Stimulated activated CD4-positive, alpha-beta T cell treated with anti-CD3 and anti-CD28 coated beads, Interleukin-12 subunit alpha, Interleukin-12 subunit beta, amount 100 ng/mL, for 4 hours (primary cell): ENCODE results near the gene SHH.
"Not testable (repeated sequence)": the region's sequence is repeated elsewhere in the genome, so short reads cannot be mapped to it uniquely, and the experiment has no call there.

ENCODE experiments used
- DNase-seq: peaks from one replicate; pipeline ENCODE4 v3.0.0-alpha.2; 2020

SHH gene

DNA sequence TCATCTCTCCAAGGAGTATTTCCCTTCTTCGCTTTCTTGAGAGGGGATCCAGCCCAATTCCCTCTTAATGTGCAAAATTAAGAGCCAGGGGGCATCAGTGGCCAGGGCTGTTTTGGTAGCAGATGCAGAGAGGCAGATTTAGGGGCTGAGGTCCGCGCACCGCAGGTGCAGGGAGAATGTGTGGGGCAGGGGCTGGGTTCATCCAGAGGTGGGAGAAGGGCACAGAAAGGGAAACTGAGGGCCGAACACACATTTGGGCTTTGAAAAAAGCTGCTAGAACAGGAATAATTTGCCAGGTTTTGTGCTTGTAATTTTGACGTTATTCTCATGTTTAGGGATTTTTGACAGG lies 6.5 kb upstream of the SHH start:
- no peak for DNase-seq

DNA sequence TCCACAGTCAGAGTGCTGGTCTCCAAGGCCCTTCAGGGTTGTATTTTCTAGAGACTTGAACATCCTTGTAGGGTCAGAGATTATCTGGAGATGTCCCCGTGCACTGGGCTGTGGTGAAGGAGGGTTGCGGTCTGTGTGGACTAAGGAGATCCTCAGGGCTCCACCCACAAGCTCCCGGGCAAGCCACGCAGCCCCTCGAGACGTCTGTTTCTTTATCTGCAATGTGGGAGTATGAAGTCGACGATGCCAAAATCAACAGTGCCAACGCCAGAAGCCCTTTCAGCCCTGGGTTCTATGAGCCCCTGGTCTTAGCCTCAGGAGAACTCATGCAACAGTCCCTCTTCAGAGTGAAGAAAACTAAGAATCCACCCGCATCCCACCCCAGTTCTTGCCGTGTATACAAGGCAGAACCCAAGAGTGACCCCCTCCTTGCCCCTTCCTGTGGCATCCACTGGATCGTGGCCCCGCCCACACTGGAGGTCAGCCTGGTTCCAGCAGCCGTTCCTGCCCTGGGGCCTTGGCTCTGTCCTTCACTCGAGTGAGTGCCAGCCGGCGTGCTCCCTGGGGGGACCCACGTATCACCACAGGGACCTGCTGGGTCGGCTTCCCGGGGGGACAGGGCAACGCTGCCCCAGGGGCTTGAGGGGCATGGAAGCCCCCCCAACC lies 6.0 kb upstream of the SHH start:
- no peak for DNase-seq

DNA sequence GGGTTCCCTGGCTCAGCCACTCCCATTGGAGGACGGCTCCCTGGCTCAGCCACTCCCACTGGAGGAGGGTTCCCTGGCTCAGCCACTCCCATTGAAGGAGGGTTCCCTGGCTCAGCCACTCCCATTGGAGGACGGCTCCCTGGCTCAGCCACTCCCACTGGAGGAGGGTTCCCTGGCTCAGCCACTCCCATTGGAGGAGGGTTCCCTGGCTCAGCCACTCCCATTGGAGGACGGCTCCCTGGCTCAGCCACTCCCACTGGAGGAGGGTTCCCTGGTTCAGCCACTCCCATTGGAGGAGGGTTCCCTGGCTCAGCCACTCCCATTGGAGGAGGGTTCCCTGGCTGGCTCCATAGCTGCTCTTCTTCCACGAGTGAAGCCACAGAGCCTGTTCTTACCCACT lies 5.3 kb upstream of the SHH start:
- not testable (repeated sequence) for DNase-seq

DNA sequence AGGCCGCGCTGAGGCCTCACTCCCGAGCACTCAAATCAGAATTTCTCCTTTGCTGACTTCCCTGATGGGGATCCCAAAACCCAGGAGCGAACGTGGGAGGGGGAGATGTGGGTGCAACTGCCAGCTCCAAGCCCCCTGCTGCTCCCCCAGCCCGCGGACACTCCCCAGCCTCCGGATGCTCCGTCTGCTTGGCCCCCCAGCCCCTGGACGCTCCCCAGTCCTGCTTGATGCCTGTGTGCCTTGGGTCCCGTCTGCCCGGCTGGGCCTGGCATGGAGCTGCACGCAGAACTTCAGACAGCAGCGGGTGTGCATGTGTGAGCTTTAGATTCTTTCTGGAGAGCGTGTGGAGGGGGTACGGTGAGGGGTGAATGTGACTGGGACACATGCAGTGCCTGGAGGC lies 4.7 kb upstream of the SHH start:
- no peak for DNase-seq

DNA sequence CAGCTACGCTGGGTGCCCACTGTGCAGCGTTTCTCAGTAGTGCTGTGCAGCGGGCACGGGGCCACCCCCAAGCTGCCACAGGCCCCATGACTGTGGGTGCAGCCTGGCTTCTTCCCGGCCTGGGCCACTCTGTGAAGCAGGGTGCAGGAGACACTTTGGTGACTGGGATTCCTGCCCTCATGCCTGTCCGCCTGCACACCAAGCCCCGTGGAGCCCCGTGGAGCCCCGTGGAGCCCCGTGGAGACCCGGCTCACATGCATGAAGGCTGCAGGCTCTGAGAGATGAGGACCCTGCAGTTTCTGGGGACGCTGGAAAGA lies 3.9 kb upstream of the SHH start:
- no peak for DNase-seq

DNA sequence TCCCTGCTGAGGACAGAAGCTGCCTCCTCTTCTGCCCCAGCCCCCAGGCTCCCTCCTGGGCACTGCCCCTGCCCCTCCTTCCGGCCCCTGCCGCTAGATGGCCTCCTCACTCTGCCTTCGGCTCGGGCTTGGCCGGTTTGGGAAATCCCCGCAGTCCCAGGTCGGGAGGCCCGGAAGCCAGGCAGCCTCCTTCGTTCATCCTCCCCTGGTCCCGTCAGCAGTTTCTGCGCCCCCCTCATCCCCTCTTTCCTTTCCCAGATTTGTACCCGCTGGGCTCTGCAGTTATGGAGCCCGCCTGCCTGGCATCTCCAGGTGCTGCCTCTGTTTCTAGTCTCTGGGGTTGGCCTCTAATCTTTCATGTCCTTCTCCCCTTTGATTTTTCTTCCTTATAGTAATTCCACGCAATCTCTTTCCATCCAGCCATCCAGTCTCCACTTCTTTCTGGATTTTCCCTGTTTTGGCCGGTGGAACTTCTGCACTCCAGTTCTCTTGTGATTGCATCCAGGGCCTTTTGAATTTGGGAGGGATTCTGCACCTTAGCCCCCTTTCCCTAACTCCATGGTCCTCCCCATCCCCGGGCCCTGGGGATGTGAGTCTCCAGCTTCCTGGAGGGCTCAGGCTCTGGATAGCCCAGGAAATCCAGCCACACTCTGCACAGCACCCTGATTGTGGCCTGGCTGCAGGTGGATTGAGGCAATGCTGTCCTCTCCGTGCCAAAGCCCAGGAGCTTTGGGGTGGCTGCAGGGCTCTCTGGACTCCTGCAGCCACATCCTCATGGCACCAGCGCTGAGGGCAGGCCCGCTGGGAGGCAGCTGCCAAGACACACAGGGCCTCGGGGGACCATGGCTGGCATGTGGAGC lies 3.3 kb upstream of the SHH start:
- DNase-seq = peak; percentile 66

DNA sequence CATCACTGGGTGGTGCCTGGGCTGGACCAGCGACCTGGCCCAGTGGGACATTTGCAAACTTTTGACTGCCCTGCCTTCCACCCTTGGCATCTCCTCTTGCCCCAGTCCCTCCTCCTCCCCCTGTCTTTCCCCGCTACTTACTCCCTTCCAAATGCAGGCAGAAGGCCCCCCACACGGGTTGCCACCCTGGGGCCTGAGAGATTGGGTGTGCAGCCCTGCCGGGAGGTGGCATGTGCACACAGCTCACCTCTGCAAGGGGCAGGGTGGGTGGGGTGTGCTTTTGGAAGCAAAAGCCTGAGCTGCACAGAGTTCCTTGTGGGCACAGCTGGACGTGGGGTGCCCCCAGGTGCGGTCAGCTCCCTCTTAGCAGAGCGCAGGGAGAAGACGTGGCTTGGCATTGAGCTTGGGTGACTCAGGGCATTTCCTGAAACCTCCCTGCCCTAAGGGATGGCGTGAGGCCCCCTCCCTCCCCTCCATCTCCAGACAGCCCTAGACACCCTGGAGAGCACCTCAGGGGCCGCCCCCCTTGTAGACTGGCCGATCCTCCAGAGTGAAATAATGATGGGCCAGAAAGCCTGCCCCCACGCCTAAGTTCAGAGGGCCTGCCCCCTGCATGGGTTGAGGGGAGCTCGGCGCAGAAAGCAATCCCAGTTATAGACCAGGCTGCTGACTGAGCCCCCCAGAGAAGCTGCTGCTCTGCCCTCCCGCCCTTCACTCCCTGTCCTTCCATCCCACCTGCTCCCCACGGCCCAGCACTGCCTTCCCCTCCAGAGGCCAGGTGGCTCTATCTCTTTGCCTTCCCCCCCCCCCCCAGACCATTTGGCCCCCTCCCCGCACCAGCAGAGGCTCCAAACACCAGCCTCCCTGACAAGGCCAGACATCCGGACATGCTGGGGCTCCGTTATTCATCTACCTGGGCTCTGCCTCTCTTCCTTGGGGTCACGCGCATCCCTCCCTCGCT lies 2.3 kb upstream of the SHH start:
- DNase-seq = no peak

DNA sequence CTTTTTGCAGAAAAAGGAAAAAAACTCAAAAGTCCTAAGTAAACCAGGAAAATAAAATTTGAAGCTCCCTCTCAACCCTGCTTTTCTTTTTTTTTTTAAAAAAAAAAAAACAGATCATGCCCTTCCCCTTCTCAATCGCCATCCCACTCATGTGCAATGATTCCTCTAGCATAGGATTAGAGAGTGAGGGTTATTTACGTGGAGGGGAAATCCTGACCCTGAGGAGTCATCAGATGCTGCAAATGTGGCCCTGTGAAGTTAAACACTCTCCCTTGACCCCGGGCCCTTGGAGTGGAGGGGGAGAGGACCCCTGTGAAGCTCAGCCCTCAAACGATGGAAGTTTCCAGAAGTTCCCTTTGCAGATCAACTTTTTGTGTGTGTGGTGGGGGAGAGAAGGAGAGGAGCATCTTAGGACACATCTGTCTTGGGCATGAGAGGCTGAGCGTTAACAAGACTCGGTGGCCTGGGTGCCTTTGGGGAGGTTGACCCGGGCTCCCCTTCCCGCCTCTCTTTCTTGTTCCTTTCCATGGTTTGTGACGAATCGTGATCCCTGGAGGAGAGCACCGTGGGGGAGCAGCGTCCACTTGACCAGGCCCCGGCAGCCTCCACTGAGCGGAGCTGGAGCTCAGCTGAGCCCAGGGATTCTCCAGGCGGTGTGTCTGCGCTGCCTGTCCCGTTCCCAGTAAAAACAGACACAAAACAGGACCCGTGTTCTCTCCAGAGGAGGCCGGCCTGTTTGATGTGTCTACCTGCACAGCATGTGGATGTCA lies 1.5 kb upstream of the SHH start:
- no peak for DNase-seq

DNA sequence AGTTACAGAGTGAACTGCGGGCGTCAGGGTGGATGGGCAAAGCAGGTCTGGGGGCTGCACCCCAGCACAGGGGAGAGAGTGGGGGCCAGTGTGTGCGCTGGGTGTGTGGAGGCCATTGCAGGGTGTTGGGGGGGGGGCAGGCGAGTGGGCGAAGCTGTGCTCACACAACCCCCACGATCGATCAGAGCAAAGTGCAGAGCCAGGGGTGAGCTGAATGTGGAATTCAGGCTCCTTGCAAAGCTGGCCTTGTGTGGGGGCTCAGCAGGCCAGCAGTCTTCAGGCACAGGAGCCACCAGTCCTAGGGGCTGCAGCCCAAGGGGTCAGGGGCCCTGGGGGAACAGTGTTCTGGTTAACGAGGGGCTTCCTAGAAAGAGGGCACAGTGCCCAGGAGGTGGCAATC lies 862 bp upstream of the SHH start:
- no peak for DNase-seq

DNA sequence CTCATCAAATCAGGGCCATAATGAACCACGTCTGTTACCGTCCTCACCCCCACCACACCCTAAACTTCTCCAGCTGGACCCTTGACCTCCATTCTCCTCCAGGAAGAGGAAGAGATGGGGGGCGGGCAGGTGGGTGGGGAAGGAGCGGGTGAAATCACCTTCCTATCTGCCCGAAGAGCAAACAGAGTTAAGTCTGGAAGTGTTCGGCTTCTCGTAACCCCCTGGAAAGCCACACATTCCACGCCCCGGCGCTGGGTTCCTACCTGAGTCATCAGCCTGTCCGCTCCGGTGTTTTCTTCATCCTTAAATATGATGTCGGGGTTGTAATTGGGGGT lies 736 bp downstream of the SHH start:
- DNase-seq = no peak

DNA sequence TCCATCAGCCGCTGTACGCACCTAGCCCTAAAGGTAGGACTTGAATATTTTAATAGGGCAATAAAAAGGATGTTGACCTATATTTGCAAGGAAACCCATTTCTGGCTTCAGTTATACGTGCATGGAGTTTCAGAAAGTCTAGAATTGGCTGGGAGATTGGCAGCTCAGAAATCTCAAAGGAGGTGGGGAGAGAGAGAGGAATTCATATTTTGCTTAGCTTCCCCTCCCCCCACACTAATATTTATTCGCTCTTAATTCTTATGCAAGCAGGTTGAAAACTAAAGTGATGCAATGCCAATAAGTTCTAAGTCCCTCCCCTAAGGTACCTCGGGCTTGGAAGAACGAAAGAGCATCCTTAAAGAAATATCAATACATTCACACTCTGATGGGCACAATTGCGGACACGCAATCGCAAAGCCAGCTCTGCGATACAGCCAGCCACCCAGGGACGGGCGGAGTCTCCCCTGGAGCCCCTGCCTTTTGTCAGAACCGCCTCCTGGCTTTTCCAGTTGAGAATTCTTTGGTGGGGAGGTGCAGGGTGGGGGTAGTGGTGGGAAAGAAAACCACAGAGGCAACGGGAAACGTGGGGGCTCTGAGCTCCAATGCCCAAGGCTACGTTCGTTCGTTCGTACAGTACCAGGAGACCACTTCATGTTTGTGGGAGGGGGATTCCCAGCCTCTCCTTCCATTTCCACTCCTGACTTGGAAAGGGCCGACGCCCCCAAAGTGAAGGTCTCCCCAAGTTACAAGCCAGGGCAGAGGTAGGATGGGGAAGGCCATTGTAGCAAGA lies 1.3 kb downstream of the SHH start:
- no peak for DNase-seq

DNA sequence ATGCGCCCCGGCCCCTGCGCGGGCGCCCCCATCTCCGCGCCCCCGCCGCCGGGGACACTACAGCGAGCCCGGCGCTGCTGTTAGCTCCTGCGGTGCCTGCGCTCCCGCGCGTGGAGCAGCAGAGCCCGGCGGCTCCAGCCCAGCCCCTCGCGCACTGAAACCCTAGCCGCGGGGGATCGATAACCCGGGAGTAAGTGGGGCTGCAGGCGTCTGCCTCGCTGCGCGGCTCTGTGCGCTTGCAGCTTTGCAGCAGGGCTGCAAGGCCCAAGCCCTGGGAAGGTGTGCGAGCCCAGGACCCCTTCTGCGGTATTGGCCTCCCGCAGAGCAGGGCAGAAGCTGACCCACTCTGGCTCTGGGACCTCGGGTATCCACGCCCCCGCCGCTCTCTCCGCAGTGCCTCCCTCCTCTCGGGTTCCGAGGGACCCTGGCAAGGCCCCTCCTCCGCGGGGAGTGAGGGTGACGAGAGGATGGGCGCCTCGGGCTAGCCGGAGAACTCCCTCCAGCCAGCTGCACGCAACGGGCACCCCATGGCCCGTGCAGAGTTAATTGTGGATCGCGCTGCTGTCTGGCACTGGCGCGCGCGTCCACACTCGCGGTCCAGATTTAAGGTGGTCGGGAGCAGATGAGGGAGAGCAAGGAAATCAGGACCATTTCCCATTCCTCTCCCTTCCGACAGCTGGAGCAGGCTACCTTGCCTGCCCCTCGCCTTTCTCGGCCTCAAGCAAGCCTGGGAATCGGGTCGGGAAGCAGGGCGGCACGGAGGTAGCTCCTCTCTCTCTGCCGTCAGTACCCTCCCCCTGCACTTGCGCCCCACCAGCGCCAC lies 2.1 kb downstream of the SHH start:
- DNase-seq = no peak

DNA sequence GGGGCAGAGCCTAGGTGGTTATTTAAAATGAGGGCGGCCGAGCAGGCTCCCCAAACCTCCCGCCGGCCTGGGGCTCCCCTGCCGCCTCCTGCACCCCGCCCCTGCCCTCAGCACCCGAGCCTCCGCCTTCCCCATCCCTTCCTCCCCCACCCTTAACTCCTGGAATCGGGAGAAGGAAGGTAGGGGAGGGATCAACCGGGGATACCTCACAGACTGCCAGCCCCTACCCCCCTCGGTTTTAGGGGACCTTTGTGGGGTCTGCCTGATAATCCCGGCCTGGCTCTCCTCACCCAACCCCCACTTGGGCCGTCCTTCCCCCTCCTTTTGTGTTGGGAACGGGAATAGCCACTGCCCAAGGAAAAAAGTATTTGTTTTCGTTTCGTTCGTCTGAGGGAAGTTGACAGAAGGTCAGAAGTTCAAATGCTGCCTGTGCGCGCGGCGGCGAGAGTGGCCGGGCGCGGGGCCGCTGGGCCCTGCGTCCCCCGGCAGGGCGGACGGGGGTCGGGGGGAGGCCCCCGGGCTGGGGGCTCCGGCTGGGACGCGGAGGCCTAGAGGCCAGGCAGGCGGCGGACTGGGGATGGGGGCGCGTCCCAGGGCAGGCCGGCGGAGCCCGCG lies 2.8 kb downstream of the SHH start:
- no peak for DNase-seq

DNA sequence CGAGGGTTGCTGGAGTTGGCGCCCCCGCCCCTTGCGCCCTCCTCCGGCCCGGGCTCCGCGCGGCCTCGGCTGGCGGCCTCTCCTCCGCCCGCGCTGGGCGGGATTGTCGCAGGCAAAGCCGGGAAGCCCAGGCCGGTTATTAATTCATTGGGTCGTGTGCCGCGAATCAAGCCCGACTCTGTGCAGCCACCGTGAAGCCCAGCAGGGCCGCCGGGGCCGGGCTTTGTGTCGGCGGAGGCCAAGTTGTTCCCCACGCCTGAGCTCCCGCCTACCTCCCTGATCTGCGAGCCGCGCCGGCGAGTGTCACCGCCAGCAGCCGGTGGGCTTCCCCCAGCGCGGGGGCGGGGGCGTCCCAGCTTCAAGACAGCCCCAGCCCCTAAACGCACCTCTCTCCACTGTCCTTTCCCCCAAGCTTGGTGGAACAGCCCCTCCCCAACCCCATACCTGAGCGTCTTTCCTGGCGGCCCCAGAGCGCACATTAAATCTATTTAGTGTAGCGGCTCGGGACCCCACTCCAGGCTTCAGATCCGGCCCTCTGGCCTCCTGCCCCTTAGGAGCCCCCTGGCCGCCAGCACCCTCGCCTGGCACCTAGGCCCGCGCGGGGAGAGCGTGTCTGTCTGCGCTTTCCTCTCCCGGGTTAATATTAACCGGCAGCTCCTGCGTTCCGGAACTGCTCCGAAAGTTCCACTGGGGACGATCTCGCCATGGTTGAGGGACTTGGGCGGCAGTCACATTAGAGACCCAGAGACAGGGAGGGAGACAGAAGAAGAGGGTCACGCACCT lies 3.5 kb downstream of the SHH start:
- DNase-seq = no peak

DNA sequence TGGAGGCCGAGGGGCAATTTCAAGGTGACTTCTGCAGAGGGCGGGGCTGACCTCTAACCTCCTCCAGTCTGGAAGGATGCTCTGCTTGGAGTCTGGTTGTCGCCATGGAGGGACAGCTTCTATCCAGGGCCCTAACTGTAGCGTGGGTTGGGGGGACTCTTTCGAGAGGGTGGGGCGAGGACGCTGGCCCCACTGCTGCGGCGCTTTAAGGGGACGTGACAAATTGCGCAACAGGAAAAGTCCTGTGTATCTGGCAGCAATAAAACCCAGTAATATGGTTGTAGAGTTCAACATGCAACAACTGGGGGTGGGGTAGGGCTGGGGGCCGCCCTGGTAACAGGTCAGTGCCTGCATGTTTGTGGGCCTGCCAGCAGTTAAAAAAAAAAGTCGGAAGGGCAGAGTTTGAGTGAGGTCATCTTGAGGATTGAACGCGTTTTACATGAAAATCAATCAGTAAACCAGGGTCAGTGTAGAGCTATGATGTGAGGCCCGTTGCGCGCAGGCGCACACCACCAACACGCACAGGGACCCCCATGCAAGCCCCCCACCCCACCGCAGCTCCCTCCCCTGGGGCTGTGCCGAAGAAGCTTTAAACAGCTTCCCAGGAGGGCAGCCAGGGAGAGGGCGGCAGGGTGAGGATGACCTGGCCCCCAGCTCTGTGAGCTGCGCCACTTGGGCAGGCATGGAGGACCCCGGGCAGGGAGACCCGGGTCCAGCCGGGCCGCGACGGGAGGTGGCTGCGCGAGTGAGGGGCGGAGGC lies 4.3 kb downstream of the SHH start:
- no peak for DNase-seq

DNA sequence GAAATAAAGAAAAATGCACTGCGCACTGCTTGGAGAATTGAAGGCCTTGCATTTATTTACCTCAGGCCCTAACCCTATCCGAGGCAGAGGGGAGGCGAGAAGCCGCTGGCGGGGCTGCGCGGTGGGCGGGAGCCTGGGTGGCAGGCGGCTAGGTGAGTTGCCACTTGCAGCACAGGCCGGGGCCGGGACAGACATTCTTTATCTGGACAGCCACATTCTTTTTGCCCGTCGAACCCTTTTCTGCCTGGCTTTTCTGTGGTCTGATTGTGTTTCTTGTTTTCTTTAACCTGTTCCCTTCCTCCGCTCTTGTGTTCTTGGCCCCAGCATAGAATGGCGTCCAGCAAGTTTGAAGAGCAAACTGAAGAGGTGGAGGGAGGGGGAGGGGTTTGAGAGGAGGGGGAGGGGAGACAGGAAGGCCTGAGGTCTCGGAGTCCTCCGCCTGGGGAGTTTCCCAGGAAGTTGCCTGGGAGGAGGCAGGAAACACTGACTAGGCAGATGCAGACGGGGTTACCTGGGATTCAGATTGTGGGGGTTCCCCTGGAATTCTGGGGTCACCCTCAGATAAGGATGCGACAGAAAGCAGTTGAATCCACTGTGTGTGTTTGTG lies 5.1 kb downstream of the SHH start:
- DNase-seq = no peak

DNA sequence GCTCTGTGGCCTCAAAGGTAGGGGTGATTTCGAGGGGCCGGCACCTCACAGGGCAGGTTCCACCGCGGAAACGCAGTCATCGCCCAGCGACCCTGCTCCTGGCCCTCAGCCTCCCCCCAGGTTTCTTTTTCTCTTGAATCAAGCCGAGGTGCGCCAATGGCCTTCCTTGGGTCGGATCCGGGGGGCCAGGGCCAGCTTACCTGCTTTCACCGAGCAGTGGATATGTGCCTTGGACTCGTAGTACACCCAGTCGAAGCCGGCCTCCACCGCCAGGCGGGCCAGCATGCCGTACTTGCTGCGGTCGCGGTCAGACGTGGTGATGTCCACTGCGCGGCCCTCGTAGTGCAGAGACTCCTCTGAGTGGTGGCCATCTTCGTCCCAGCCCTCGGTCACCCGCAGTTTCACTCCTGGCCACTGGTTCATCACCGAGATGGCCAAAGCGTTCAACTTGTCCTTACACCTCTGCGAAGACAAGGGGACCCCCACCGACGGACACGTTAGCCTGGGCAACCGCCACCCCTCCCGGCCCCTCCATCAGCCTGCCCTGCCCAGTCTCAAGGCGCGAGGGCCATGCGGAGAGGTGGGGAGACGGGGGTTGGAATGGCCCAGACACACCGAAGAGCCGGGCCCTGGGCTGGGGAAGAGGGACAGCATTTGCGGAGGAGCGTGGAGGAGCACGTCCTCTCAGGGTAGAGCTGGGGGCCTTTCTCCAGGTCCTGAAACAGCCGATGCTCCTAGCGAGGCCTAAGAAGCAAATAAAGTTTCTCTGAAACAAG lies 6.0 kb downstream of the SHH start:
- DNase-seq = no peak

DNA sequence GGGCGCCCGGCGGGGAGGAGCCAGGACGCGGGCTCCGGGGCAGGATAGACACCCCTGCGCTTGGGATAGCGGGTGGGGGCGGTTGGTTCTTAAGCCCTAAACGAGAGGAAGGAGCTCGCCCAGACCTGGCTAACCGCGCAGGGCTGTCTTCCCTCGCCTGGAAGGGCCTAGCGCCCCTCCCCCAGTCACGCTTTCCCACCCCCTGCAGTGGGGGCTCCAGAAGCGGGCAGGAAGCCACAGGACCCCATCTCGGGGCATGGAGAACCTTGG lies 6.5 kb downstream of the SHH start:
- no peak for DNase-seq
